Naive thymus-derived CD8-positive, alpha-beta T cell (primary cell): Measurements from ENCODE around the gene TAF4B. TPM values are rescaled to one million over a fixed set of nuclear protein-coding genes. Genes with fewer than 3 reads are reported as not detected.
"Not testable (repeated sequence)": the region's sequence is repeated elsewhere in the genome, so short reads cannot be mapped to it uniquely, and the experiment has no call there.

Experiments used
- ATAC-seq, 2 donors: fragments of 150-1000 bp; cut with Tn5 transposase in 1 of 2; sonication (Bioruptor Pico), chemical (Tn5 transposase) in 1 of 2; 1 replicate in 1 of 2; 2 replicates in 1 of 2; pipeline ENCODE4 v1.10.0; 2021; ENCODE audit warnings: mild to moderate bottlenecking in 2 of 2, moderate library complexity in 2 of 2
- POLR2A ChIA-PET: fragments of 350-600 bp; sonication (Branson Sonifier 250); formaldehyde crosslinking; loops from one replicate; lab custom pipeline; 2021; ENCODE audit warnings: antibody characterized with exemption; lab: Charles Lee
- DNase-seq, 10 donors: peaks; one replicate each; pipeline versions ENCODE4 v3.0.0 to v3.0.0-alpha.2; 2020 to 2022
- H3K27ac Mint-ChIP-seq, 10 donors: one replicate each; pipeline ENCODE4 v1.8.0; 2020 to 2022; ENCODE audit warnings: mild to moderate bottlenecking in 10 of 10, mixed read lengths in 10 of 10, moderate library complexity in 4 of 10, inconsistent platforms in 1 of 10
- H3K27me3 Mint-ChIP-seq, 5 donors: one replicate each; pipeline ENCODE4 v1.8.0; 2021 to 2022; ENCODE audit warnings: mixed read lengths in 5 of 5
- H3K36me3 Mint-ChIP-seq, 3 donors: one replicate each; pipeline ENCODE4 v1.8.0; 2020 to 2022; ENCODE audit warnings: mixed read lengths in 3 of 3, mild to moderate bottlenecking in 2 of 3, inconsistent platforms in 1 of 3
- H3K4me1 Mint-ChIP-seq, 4 donors: one replicate each; pipeline ENCODE4 v1.8.0; 2021 to 2022; ENCODE audit warnings: mixed read lengths in 4 of 4
- H3K4me3 Mint-ChIP-seq, 10 donors: one replicate each; pipeline ENCODE4 v1.8.0; 2020 to 2022; ENCODE audit warnings: mild to moderate bottlenecking in 10 of 10, mixed read lengths in 10 of 10, moderate library complexity in 6 of 10, inconsistent platforms in 1 of 10
- H3K9me3 Mint-ChIP-seq, 9 donors: one replicate each; pipeline ENCODE4 v1.8.0; 2020 to 2022; ENCODE audit warnings: mixed read lengths in 9 of 9, mild to moderate bottlenecking in 3 of 9, inconsistent platforms in 1 of 9, moderate library complexity in 1 of 9
- polyA plus RNA-seq, 3 donors: library from polyadenylated mRNA; unstranded; fragments of 300-500 nt; fragmentation: Illumina TruSeq; gene quantifications; one replicate each; pipeline ENCODE4 v1.2.3, GENCODE V29; 2021
- total RNA-seq, 8 experiments: library from RNA in 2 of 8; stranded (reverse) in 2 of 8; gene quantifications; one replicate each; pipeline ENCODE4 v1.2.3 and lab custom pipeline; 2021 to 2026

The TAF4B gene
- total and polyA plus RNA-seq, 5 experiments from 2014 or later = 7.3 to 17.4 (median 12.8) TPM

- H3K9me3 Mint-ChIP-seq = peaks cover 0 to 6% (median 0%) of the 10 kb centered on the region in 9 donors
Observed at GRCh38 chr18:26279428-26279827, 53.2 kb downstream of the TAF4B start.

GRCh38 chr18:26286008-26286407, 59.8 kb downstream of the TAF4B start:
- H3K27ac Mint-ChIP-seq = peak overlapping the region in 2 of 10 donors; percentile 44 to 48
- H3K36me3 Mint-ChIP-seq = peaks cover 13 to 64% (median 48%) of the 10 kb centered on the region in 3 donors
- H3K4me1 Mint-ChIP-seq = peaks cover 4 to 15% (median 12%) of the 10 kb centered on the region in 4 donors

More at GRCh38 chr18:26279428-26279827, 53.2 kb downstream of the TAF4B start:
- H3K27me3 Mint-ChIP-seq = no peaks in the 10 kb centered on the region
- DNase-seq (no peak), ATAC-seq (no peak)
- H3K36me3 Mint-ChIP-seq = peaks cover 10 to 66% (median 59%) of the 10 kb centered on the region in 3 donors
- H3K4me1 Mint-ChIP-seq = no peaks in the 10 kb centered on the region
- POLR2A ChIA-PET = no interaction called here
- no peak overlapping the region for H3K4me3 Mint-ChIP-seq
- H3K27ac Mint-ChIP-seq = no peak overlapping the region

GRCh38 chr18:26287644-26288043, 61.4 kb downstream of the TAF4B start:
- H3K9me3 Mint-ChIP-seq = peaks cover 0 to 3% (median 0%) of the 10 kb centered on the region in 9 donors
- POLR2A ChIA-PET = no interaction called here

More at GRCh38 chr18:26286008-26286407, 59.8 kb downstream of the TAF4B start:
- ATAC-seq (no peak), DNase-seq (no peak)
- POLR2A ChIA-PET = no interaction called here
- Mint-ChIP-seq H3K27me3 (no peaks in the 10 kb centered on the region), H3K4me3 (no peak overlapping the region), H3K9me3 (peaks cover 0 to 3% (median 0%) of the 10 kb centered on the region in 9 donors)

GRCh38 chr18:26290385-26290784, 64.1 kb downstream of the TAF4B start:
- Mint-ChIP-seq H3K27ac (peak overlapping the region in 1 of 10 donors; percentile 2), H3K4me1 (peaks cover 4 to 18% (median 12%) of the 10 kb centered on the region in 4 donors), H3K9me3 (no peaks in the 10 kb centered on the region), H3K27me3 (no peaks in the 10 kb centered on the region), H3K4me3 (no peak overlapping the region), H3K36me3 (peaks cover 4 to 64% (median 37%) of the 10 kb centered on the region in 3 donors)
- POLR2A ChIA-PET = no interaction called here
- ATAC-seq (no peak), DNase-seq (no peak)

More at GRCh38 chr18:26287644-26288043, 61.4 kb downstream of the TAF4B start:
- no peak overlapping the region for H3K27ac Mint-ChIP-seq
- H3K27me3 Mint-ChIP-seq = no peaks in the 10 kb centered on the region
- ATAC-seq (no peak), DNase-seq (no peak)
- peaks cover 4 to 18% (median 12%) of the 10 kb centered on the region in 4 donors for H3K4me1 Mint-ChIP-seq
- H3K36me3 Mint-ChIP-seq = peaks cover 12 to 66% (median 44%) of the 10 kb centered on the region in 3 donors
- no peak overlapping the region for H3K4me3 Mint-ChIP-seq

- no peaks in the 10 kb centered on the region for H3K9me3 Mint-ChIP-seq
- POLR2A ChIA-PET = no interaction called here
- H3K36me3 Mint-ChIP-seq = peaks cover 0 to 55% (median 33%) of the 10 kb centered on the region in 3 donors
- ATAC-seq (no peak), DNase-seq (no peak)
- H3K27ac Mint-ChIP-seq = no peak overlapping the region
- peaks cover 1 to 10% (median 7%) of the 10 kb centered on the region in 4 donors for H3K4me1 Mint-ChIP-seq
- H3K27me3 Mint-ChIP-seq = no peaks in the 10 kb centered on the region
- H3K4me3 Mint-ChIP-seq = no peak overlapping the region
Observed at GRCh38 chr18:26293982-26294381, 67.7 kb downstream of the TAF4B start.

- POLR2A ChIA-PET = no interaction called here
Observed at GRCh38 chr18:26298107-26298506, 71.9 kb downstream of the TAF4B start.

GRCh38 chr18:26301681-26302080, 75.4 kb downstream of the TAF4B start:
- no peak for DNase-seq
- Mint-ChIP-seq H3K27me3 (no peaks in the 10 kb centered on the region), H3K9me3 (no peaks in the 10 kb centered on the region), H3K36me3 (peaks cover 0 to 27% (median 14%) of the 10 kb centered on the region in 3 donors), H3K4me3 (no peak overlapping the region), H3K27ac (no peak overlapping the region), H3K4me1 (peaks cover 0 to 2% (median under 1%) of the 10 kb centered on the region in 4 donors)
- POLR2A ChIA-PET = no interaction called here
- ATAC-seq = no peak

More at GRCh38 chr18:26298107-26298506, 71.9 kb downstream of the TAF4B start:
- Mint-ChIP-seq H3K4me3 (no peak overlapping the region), H3K27ac (peak overlapping the region in 1 of 10 donors; percentile 57), H3K9me3 (no peaks in the 10 kb centered on the region), H3K4me1 (peaks cover 0 to 3% (median 1%) of the 10 kb centered on the region in 4 donors), H3K36me3 (peaks cover 0 to 50% (median 32%) of the 10 kb centered on the region in 3 donors), H3K27me3 (no peaks in the 10 kb centered on the region)
- ATAC-seq = no peak
- DNase-seq = no peak

- POLR2A ChIA-PET, DNase-seq, H3K9me3 Mint-ChIP-seq, H3K27me3 Mint-ChIP-seq, ATAC-seq, H3K4me3 Mint-ChIP-seq, H3K4me1 Mint-ChIP-seq: not testable (repeated sequence)
- Mint-ChIP-seq H3K27ac (peak overlapping the region in 1 of 10 donors; percentile 63), H3K36me3 (peaks cover 0 to 24% (median 8%) of the 10 kb centered on the region in 3 donors)
Observed at GRCh38 chr18:26303222-26303621, 77.0 kb downstream of the TAF4B start.

GRCh38 chr18:26304511-26304910, 78.3 kb downstream of the TAF4B start:
- no peak overlapping the region for H3K4me3 Mint-ChIP-seq
- DNase-seq = no peak
- no peak overlapping the region for H3K27ac Mint-ChIP-seq
- no peaks in the 10 kb centered on the region for H3K9me3 Mint-ChIP-seq
- H3K27me3 Mint-ChIP-seq = no peaks in the 10 kb centered on the region
- POLR2A ChIA-PET = no interaction called here
- H3K36me3 Mint-ChIP-seq = peaks cover 0 to 22% (median 8%) of the 10 kb centered on the region in 3 donors
- H3K4me1 Mint-ChIP-seq = peaks cover 0 to 1% (median 0%) of the 10 kb centered on the region in 4 donors
- no peak for ATAC-seq

- POLR2A ChIA-PET = no interaction called here
- Mint-ChIP-seq H3K27me3 (no peaks in the 10 kb centered on the region), H3K4me1 (peaks cover 0 to 3% (median under 1%) of the 10 kb centered on the region in 4 donors), H3K36me3 (peaks cover 0 to 14% (median 3%) of the 10 kb centered on the region in 3 donors), H3K27ac (no peak overlapping the region), H3K9me3 (no peaks in the 10 kb centered on the region), H3K4me3 (no peak overlapping the region)
- peak in 4 of 10 donors; percentile 4 to 28 (median 16) for DNase-seq
- ATAC-seq = peak in 1 of 2 donors; percentile 39
Observed at GRCh38 chr18:26307161-26307773, 81.0 kb downstream of the TAF4B start.

- Mint-ChIP-seq H3K36me3 (peaks cover 0 to 19% (median 5%) of the 10 kb centered on the region in 3 donors), H3K27ac (no peak overlapping the region), H3K9me3 (no peaks in the 10 kb centered on the region), H3K27me3 (no peaks in the 10 kb centered on the region), H3K4me1 (peaks cover 0 to 3% (median under 1%) of the 10 kb centered on the region in 4 donors), H3K4me3 (no peak overlapping the region)
- POLR2A ChIA-PET = interaction anchor here (0.6 kb wide), 1 partner anchor 76 kb away, joined by 3 read pairs; no protein-coding TSS in a partner anchor
- no peak for ATAC-seq
- no peak for DNase-seq
Observed at GRCh38 chr18:26309281-26309680, 83.0 kb downstream of the TAF4B start.

GRCh38 chr18:26312199-26312598, 86.0 kb downstream of the TAF4B start:
- POLR2A ChIA-PET = no interaction called here
- peaks cover 0 to 2% (median under 1%) of the 10 kb centered on the region in 4 donors for H3K4me1 Mint-ChIP-seq
- peaks cover 0 to 37% (median 19%) of the 10 kb centered on the region in 3 donors for H3K36me3 Mint-ChIP-seq

GRCh38 chr18:26317398-26317797, 91.2 kb downstream of the TAF4B start:
- Mint-ChIP-seq H3K9me3 (no peaks in the 10 kb centered on the region), H3K27ac (no peak overlapping the region), H3K27me3 (no peaks in the 10 kb centered on the region), H3K4me1 (no peaks in the 10 kb centered on the region), H3K4me3 (no peak overlapping the region), H3K36me3 (peaks cover under 1 to 69% (median 38%) of the 10 kb centered on the region in 3 donors)
- POLR2A ChIA-PET = interaction anchor here (0.7 kb wide), 1 partner anchor 12 kb away, joined by 5 read pairs; no protein-coding TSS in a partner anchor
- DNase-seq (no peak), ATAC-seq (no peak)

More at GRCh38 chr18:26312199-26312598, 86.0 kb downstream of the TAF4B start:
- Mint-ChIP-seq H3K4me3 (no peak overlapping the region), H3K27me3 (no peaks in the 10 kb centered on the region), H3K9me3 (no peaks in the 10 kb centered on the region), H3K27ac (peak overlapping the region in 4 of 10 donors; percentile 7 to 64 (median 31))
- ATAC-seq (no peak), DNase-seq (no peak)
